ENCODE data around the gene GALR3.

GALR3 gene

DNA sequence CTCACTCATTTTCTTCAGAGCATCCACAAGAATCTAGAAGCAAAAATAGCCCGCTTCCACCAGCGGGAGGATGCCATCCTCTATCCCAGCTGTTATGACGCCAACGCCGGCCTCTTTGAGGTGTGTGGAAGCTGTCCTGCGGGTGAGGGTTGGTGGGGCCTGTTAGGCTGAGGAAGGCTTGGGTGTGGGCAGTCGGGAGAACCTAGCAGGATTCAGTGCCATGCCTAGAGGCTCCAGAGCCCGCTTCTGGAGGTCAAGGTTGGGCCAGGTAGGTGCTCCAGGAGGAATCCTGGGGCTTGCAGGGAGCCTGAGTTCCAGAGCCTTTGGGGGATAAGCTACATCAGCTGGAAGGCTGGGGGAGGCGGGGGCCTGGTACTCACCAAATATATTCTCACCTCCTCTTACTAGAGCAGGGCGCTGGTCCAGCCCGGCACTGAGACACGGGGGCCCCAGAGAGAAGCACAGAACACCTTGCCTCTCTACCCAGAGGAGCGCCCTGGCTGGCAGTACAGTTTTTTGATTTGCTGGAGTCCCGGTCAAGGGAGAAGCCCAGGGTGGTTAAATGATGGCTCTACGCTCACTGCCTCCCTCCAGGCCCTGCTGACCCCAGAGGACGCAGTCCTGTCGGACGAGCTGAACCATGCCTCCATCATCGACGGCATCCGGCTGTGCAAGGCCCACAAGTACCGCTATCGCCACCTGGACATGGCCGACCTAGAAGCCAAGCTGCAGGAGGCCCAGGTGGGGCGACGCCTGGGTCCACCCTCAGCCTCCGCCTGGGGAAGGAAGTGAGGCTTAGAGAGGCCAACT, 10.1 kb upstream of the GALR3 start:
- TF ChIP-seq, protein P1, sequence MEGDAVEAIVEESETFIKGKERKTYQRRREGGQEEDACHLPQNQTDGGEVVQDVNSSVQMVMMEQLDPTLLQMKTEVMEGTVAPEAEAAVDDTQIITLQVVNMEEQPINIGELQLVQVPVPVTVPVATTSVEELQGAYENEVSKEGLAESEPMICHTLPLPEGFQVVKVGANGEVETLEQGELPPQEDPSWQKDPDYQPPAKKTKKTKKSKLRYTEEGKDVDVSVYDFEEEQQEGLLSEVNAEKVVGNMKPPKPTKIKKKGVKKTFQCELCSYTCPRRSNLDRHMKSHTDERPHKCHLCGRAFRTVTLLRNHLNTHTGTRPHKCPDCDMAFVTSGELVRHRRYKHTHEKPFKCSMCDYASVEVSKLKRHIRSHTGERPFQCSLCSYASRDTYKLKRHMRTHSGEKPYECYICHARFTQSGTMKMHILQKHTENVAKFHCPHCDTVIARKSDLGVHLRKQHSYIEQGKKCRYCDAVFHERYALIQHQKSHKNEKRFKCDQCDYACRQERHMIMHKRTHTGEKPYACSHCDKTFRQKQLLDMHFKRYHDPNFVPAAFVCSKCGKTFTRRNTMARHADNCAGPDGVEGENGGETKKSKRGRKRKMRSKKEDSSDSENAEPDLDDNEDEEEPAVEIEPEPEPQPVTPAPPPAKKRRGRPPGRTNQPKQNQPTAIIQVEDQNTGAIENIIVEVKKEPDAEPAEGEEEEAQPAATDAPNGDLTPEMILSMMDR (IDR thresholded peaks at IDR 0.05; ENCODE audit: control insufficient read depth, insufficient read depth, low read depth, low read length, missing control alignments) = no peak
- DNase-seq (ENCODE audit: low read depth) = no peak
- no peak overlapping the region for H3K4me3 ChIP-seq (ENCODE audit: control insufficient read depth, low read depth, low read length)

DNA sequence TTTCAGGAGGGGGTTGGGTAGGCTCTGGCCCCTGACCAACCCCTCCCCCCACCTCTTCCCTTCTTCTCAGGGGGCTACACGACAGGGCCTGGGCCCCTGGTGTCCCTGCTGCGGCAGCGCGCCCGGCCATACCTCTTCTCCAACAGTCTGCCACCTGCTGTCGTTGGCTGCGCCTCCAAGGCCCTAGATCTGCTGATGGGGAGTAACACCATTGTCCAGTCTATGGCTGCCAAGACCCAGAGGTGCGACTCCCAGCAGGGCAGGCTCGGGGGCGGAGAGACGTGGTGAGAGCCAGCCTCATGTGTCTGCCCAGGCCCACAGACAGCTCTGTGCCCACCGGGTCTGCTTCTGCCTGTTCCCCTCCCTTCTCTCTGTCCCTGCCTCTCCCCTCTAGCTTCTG, 7.6 kb upstream of the GALR3 start:
- TF ChIP-seq, protein P1 (IDR thresholded peaks at IDR 0.05; ENCODE audit: control insufficient read depth, insufficient read depth, low read depth, low read length, missing control alignments) = no peak
- DNase-seq (ENCODE audit: low read depth) = no peak
- no peak overlapping the region for H3K4me3 ChIP-seq (ENCODE audit: control insufficient read depth, low read depth, low read length)

DNA sequence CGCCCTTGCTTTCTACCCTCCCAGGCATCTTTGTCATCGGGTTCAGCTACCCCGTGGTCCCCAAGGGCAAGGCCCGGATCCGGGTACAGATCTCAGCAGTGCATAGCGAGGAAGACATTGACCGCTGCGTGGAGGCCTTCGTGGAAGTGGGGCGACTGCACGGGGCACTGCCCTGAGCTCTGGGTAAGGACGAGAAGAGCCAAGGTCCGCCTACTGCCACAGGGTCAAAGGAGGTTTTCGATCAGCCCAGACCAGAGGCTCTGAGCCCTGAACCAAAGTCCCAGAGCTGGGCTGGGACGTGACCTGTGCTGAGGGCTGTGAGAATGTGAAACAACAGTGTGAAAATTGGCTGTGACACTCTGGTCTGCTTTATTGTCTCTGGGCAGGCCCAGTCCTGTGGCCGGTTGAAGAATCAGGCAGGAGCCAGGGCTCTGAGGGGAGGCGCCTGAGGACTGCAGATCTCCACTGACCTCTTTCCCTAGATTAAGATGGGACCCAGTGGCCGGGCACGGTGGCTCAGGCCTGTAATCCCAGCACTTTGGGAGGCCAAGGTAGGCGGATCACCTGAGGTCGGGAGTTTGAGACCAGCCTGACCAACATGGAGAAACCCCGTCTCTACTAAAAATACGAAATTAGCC, 6.5 kb upstream of the GALR3 start:
- H3K4me3 ChIP-seq (ENCODE audit: control insufficient read depth, low read depth, low read length) = no peak overlapping the region
- TF ChIP-seq, protein P1 (IDR thresholded peaks at IDR 0.05; ENCODE audit: control insufficient read depth, insufficient read depth, low read depth, low read length, missing control alignments) = no peak
- no peak for DNase-seq (ENCODE audit: low read depth)

DNA sequence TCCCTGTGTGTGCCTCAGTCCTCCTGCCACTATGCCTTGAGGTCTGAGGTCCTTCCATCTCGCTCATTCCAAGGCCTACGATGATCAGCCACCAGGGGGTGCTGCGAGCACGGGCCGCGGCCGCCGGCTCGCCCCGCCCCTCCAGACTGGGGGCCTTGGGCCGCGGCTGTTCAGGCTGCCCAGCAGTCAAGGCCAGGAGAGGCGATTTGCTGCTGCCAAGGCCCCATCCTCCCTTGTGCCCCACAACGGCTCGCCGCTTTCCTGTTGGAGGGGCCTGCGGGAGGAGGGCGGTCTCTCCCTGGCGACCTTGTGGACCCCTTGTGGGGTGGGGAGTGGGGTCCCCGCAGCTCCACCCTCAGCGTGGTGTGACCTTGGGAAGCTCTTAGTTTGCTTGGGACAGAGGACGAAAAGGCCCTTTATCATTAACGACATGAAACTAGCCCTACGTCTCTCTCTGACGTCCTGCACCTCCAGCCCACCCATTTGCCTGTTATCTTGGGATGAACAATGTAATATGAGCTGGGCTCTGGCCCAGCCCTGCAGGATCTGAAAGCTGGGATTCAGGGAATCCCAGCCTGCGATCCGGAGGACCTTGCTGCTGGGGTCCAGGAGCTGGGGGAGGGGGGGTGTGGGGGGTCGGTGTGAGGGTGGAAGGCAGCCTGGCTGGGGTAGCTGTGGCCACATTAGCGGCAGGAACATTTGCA, 5.3 kb upstream of the GALR3 start:
- TF ChIP-seq, protein P1 (IDR thresholded peaks at IDR 0.05; ENCODE audit: control insufficient read depth, insufficient read depth, low read depth, low read length, missing control alignments) = peak; percentile 77
- H3K4me3 ChIP-seq (ENCODE audit: control insufficient read depth, low read depth, low read length) = peak overlapping the region; percentile 43
- DNase-seq (ENCODE audit: low read depth) = no peak

DNA sequence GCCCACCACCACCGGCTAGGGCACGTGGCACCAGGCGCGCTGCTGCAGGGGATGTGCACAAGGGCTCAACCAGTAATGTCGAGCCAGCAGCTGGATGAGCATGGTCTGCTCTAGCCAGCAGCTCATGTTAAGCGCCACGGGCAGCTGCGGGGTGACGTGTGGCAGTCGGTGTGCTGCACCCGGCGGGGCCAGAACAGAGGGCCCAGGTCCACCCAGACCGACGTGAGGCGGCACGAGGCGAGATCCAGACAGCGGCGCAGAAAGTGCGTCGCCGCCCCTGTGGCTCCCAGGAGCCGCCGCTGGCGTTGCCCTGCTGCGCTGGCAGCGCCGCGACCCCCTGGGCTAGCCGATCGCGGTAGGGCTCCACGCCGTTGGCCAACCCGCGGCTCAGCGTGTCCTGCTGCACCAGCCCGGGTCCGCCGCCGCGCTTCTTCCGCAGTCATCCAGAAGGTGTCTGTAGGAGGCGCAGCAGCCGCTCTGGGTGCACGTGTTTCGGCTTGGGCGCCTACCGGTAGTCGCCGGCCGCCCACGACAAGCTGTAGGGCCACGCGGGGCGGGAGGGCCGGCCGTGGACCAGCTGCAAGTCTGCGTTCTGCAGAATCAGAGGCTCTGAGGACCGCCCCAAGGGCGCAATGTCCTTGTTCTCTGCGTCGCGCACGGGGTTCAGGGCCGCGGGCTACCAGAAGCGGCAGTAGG, 4.6 kb upstream of the GALR3 start:
- TF ChIP-seq, protein P1 (IDR thresholded peaks at IDR 0.05; ENCODE audit: control insufficient read depth, insufficient read depth, low read depth, low read length, missing control alignments) = peak; percentile 51
- DNase-seq (ENCODE audit: low read depth) = no peak
- H3K4me3 ChIP-seq (ENCODE audit: control insufficient read depth, low read depth, low read length) = peak overlapping the region; percentile 43

DNA sequence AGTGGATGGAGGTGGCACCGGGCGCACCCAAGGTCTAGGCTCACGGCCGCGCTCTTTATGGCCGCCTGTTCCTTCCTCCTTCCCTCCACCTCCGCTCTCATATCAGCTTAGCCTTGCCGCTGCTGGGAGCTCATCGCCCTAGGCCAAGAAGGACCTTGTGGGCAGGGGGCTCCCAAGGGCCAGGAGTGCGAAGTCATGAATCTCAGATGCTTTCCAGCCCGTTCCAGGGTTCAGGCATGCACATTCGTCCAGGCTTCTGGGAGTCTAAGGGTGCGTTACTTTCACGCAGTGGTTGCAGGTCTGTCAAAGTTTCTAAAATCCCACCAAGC, 4.1 kb upstream of the GALR3 start:
- TF ChIP-seq, protein P1 (IDR thresholded peaks at IDR 0.05; ENCODE audit: control insufficient read depth, insufficient read depth, low read depth, low read length, missing control alignments) = no peak
- no peak for DNase-seq (ENCODE audit: low read depth)
- peak overlapping the region; percentile 7 for H3K4me3 ChIP-seq (ENCODE audit: control insufficient read depth, low read depth, low read length)
